Measurements from ENCODE around the gene MCTP2. TPM values are rescaled to one million over a fixed set of nuclear protein-coding genes. Genes with fewer than 3 reads are reported as not detected.

The MCTP2 gene
- total and polyA plus RNA-seq, 9 of the 15 experiments (the other 6 are each of a cell fraction or from before 2014, with no cell fraction given): 0.07 TPM; not detected in 8

DNA sequence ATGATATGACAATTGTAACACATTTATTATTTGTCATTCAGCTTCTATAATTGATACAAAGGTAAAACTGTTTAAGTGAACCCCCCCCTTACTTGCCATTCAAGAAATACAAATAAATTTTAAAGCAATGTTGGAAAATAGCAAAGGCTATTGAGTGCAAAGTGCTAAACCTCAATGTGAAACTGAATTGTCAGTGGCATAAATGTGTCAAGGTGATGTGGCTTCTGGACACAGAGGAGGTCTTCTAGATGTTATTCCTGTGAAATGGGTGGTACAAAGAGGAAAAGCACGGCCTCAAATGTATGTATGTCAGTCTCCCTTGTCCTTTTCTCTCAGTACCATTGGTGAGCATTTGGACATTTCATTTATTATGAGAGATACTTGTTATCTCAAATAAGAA is 149.4 kb downstream of the MCTP2 start:
- ChIA-PET CTCF (ENCODE audit: low intra/inter-chr PET ratio) (no interaction called here), POLR2A (no interaction called here)
- DNase-seq (ENCODE audit: extremely low read depth in 1 of 4, low spot score in 3 of 4) (no peak), ATAC-seq (no peak), FAIRE-seq (no peak)
- no peaks in the 10 kb centered on the region for H3K9me1 ChIP-seq (ENCODE audit: control insufficient read depth, insufficient read depth, low read length)
- no peaks in the 10 kb centered on the region for H3K9me3 ChIP-seq (replicated peaks; ENCODE audit: control insufficient read depth, insufficient read depth, low read depth, low read length)
- no peak overlapping the region for H3K4me2 ChIP-seq (ENCODE audit: insufficient read depth, low read length)
- H3K9ac ChIP-seq (ENCODE audit: insufficient read depth in 1 of 2, low read depth in 2 of 2, low read length in 2 of 2): no peak overlapping the region
- H3K27ac ChIP-seq (ENCODE audit: extremely low read depth, low read depth, low read length): no peak overlapping the region
- no peaks in the 10 kb centered on the region for H3K4me1 ChIP-seq (replicated peaks in 1 of 2; ENCODE audit: control insufficient read depth in 2 of 2, insufficient read depth in 2 of 2, low read length in 2 of 2)
- H3K36me3 ChIP-seq (ENCODE audit: control insufficient read depth, insufficient read depth, low read length): no peaks in the 10 kb centered on the region
- no peaks in the 10 kb centered on the region for H4K20me1 ChIP-seq (replicated peaks; ENCODE audit: control insufficient read depth, insufficient read depth, low read length)
- H3K27me3 ChIP-seq (ENCODE audit: control insufficient read depth in 2 of 2, insufficient read depth in 2 of 2, low read length in 2 of 2): no peaks in the 10 kb centered on the region
- TF ChIP-seq RHOXF2B (CRISPR knock-in tag; conservative IDR thresholded peaks at IDR 0.05) (no peak), PCBP2 (IDR thresholded peaks at IDR 0.05; ENCODE audit: low read depth, low read length, poor library complexity, severe bottlenecking) (no peak), TRIM28 (IDR thresholded peaks at IDR 0.05) (no peak), HMGN3 (IDR thresholded peaks at IDR 0.05; ENCODE audit: borderline replicate concordance, extremely low read depth, insufficient read length, low read depth, low read length) (no peak), BCL6 (CRISPR knock-in tag; IDR thresholded peaks at IDR 0.05) (no peak), ARID1B (IDR thresholded peaks at IDR 0.05) (no peak), ZFP1 (CRISPR knock-in tag; IDR thresholded peaks at IDR 0.05) (no peak), MTA3 (IDR thresholded peaks at IDR 0.05; ENCODE audit: borderline replicate concordance) (no peak), RFX1 (IDR thresholded peaks at IDR 0.05) (no peak)
- TF ChIP-seq, protein P1, sequence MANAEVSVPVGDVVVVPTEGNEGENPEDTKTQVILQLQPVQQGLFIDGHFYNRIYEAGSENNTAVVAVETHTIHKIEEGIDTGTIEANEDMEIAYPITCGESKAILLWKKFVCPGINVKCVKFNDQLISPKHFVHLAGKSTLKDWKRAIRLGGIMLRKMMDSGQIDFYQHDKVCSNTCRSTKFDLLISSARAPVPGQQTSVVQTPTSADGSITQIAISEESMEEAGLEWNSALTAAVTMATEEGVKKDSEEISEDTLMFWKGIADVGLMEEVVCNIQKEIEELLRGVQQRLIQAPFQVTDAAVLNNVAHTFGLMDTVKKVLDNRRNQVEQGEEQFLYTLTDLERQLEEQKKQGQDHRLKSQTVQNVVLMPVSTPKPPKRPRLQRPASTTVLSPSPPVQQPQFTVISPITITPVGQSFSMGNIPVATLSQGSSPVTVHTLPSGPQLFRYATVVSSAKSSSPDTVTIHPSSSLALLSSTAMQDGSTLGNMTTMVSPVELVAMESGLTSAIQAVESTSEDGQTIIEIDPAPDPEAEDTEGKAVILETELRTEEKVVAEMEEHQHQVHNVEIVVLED (CRISPR knock-in tag; IDR thresholded peaks at IDR 0.05): no peak
- in situ Hi-C loops (cut with MboI) (no loop called here), intact Hi-C loops (cut with micrococcal nuclease) (no loop called here)
- WGBS (ENCODE audit: insufficient coverage, low coverage, missing lambda C conversion rate): 0% methylated on average over 1 of the region's 1 CpG
- no TSS peak for BruUV-seq (replicated peaks)
- no peak overlapping the region for H2AFZ ChIP-seq (ENCODE audit: low read depth, low read length)
- H3K79me2 ChIP-seq (ENCODE audit: control insufficient read depth, insufficient read depth, low read length): no peaks in the 10 kb centered on the region
- H3K4me3 ChIP-seq: no peak overlapping the region

Data from K562 (cell line).